Adrenal gland (tissue), 12 donors: ENCODE data around the gene SERF2. TPM values are rescaled to one million over a fixed set of nuclear protein-coding genes. Genes with fewer than 3 reads are reported as not detected.
A peak's percentile ranks its signal among the peaks of the same experiment; 100 is the strongest.
"Not testable (repeated sequence)": the region's sequence is repeated elsewhere in the genome, so short reads cannot be mapped to it uniquely, and the experiment has no call there.

Source experiments
- DNase-seq, 7 donors: peaks; one replicate each; pipeline ENCODE4 v3.0.0-alpha.2; 2019 to 2020
- H3K27ac ChIP-seq, 5 donors: fragments of 200-600 bp; sonication (generic) in 4 of 5; 1 replicate in 3 of 5; 2 replicates in 2 of 5; pipeline versions ENCODE4 v1.5.1 to v1.8.0; 2016 to 2020; ENCODE audit warnings: mild to moderate bottlenecking in 1 of 5
- H3K27me3 ChIP-seq: fragments of 200-600 bp; 2 replicates; pipeline ENCODE4 v1.8.0; 2021
- H3K36me3 ChIP-seq, 2 donors: fragments of 200-600 bp; replicated peaks in 1 of 2; 1 replicate in 1 of 2; 2 replicates in 1 of 2; pipeline versions ENCODE4 v1.5.1 to v1.8.0; 2018 to 2022
- H3K4me1 ChIP-seq, 2 donors: fragments of 200-600 bp; replicated peaks in 1 of 2; 1 replicate in 1 of 2; 2 replicates in 1 of 2; pipeline versions ENCODE4 v1.5.1 to v1.8.0; 2018 to 2021
- H3K4me3 ChIP-seq, 4 donors: fragments of 200-600 bp; sonication (generic) in 3 of 4; one replicate each; pipeline ENCODE4 v1.5.1; 2016 to 2018
- H3K9me3 ChIP-seq, 3 donors: fragments of 200-600 bp; sonication (generic) in 1 of 3; replicated peaks in 1 of 3; 1 replicate in 2 of 3; 2 replicates in 1 of 3; pipeline versions ENCODE4 v1.5.1 to v1.8.0; 2016 to 2021
- CTCF ChIP-seq, 6 experiments: fragments of 450-650 bp in 4 of 6; fragments of 200-600 bp in 2 of 6; sonication (generic) in 1 of 6; IDR thresholded peaks; 1 replicate in 5 of 6; 2 replicates in 1 of 6; pipeline versions ENCODE4 v1.5.1 to v1.8.0; 2016 to 2021; ENCODE audit warnings: antibody characterized with exemption in 6 of 6, mild to moderate bottlenecking in 2 of 6, moderate library complexity in 1 of 6
- POLR2A ChIP-seq, 2 donors: fragments of 450-650 bp; IDR thresholded peaks; one replicate each; pipeline ENCODE4 v1.6.1; 2017; ENCODE audit warnings: antibody characterized with exemption in 2 of 2, mild to moderate bottlenecking in 2 of 2, moderate library complexity in 1 of 2
- WGBS, 4 donors: extraction: QIAGEN DNeasy Blood & Tissue Kit in 2 of 4; methylation state at CpG; one replicate each; pipeline versions ENCODE4 v1.1.5 to v1.1.7; 2013 to 2017; 5-methylcytosine and 5-hydroxymethylcytosine counted together
- intact Hi-C, 2 donors: fragments of 100-400 bp; cut with DNase I; formaldehyde crosslinking; loops; one replicate each; pipeline versions ENCODE4 v1.14.1 to v1.15.0; 2022 to 2023
- polyA plus RNA-seq, 3 donors: library from polyadenylated mRNA; stranded (reverse); fragments of 200-250 nt in 2 of 3; fragments of 350-450 nt in 1 of 3; fragmentation: Illumina TruSeq in 1 of 3; extraction: RNeasy Lipid Tissue Mini Kit (QIAGEN cat#74804) in 1 of 3; gene quantifications; one replicate each; pipeline ENCODE4 v1.2.3, GENCODE V29; 2013 to 2014
- total RNA-seq, 9 donors: library from RNA; depleted of rRNA in 4 of 9; stranded (reverse); fragments of >200 nt in 4 of 9; fragments of 120-200 nt in 1 of 9; fragmentation: NEBNext Ultra II Directional in 1 of 9; extraction: Animal tissue kit (Norgen Biotek cat#: 25700) in 1 of 9; gene quantifications; one replicate each; pipeline versions ENCODE4 v1.1.0 to v1.2.4, GENCODE V29; 2013 to 2023
- donor health status: healthy with polysubstance abuse.
- donor health status: Bipolar disorder and iron deficiency.
- donor health status: DM: yes; HTN: yes; CAD: no.
- donor health status: DM: no; HTN: no; CAD: no.
- donor health status: DM: no; HTN: no; CAD: no.
- donor health status: DM: yes; HTN: yes; CAD: no.

The SERF2 gene
- total and polyA plus RNA-seq, 12 donors: 897 to 5,418 (median 1,398) TPM

- Histone ChIP-seq H3K27ac (no peak overlapping the region), H3K27me3 (no peaks in the 10 kb centered on the region), H3K4me3 (no peak overlapping the region), H3K9me3 (no peaks in the 10 kb centered on the region), H3K4me1 (no peaks in the 10 kb centered on the region), H3K36me3 (peaks cover 0 to 98% of the 10 kb centered on the region in 2 donors)
- DNase-seq: peak in 1 of 7 donors; percentile 23
- TF ChIP-seq CTCF (IDR thresholded peaks at IDR 0.05) (no peak), POLR2A (IDR thresholded peaks at IDR 0.05) (no peak)
- 94 to 96% (median 95%) methylated on average over 5 of the region's 5 CpGs for WGBS, 4 donors
- intact Hi-C loops: no loop called here
Measured at GRCh38 chr15:43808435-43808950, 16.4 kb downstream of the SERF2 start.

- Histone ChIP-seq H3K9me3 (no peaks in the 10 kb centered on the region), H3K4me1 (no peaks in the 10 kb centered on the region), H3K27me3 (no peaks in the 10 kb centered on the region), H3K36me3 (peaks cover 0 to 98% of the 10 kb centered on the region in 2 donors), H3K27ac (no peak overlapping the region), H3K4me3 (no peak overlapping the region)
- DNase-seq: peak in 1 of 7 donors; percentile 10
- no peak for TF ChIP-seq POLR2A (IDR thresholded peaks at IDR 0.05)
- no peak for TF ChIP-seq CTCF (IDR thresholded peaks at IDR 0.05)
- intact Hi-C loops: no loop called here
- WGBS, 4 donors: 86 to 89% (median 87%) methylated on average over 6 of the region's 6 CpGs
Measured at GRCh38 chr15:43808960-43809678, 17.0 kb downstream of the SERF2 start.

GRCh38 chr15:43815064-43815463 lies 22.9 kb downstream of the SERF2 start:
- H3K4me1 ChIP-seq, H3K27ac ChIP-seq, intact Hi-C loops, DNase-seq, H3K4me3 ChIP-seq, H3K27me3 ChIP-seq, H3K9me3 ChIP-seq: not testable (repeated sequence)
- 86 to 95% (median 92%) methylated on average over 5 of the region's 5 CpGs for WGBS, 4 donors
- H3K36me3 ChIP-seq: peaks cover 0 to 74% of the 10 kb centered on the region in 2 donors

GRCh38 chr15:43821505-43821904 lies 29.4 kb downstream of the SERF2 start:
- Histone ChIP-seq H3K27ac (no peak overlapping the region), H3K4me1 (peaks cover 9 to 36% of the 10 kb centered on the region in 2 donors), H3K27me3 (no peaks in the 10 kb centered on the region), H3K36me3 (peaks cover 0 to 11% of the 10 kb centered on the region in 2 donors), H3K9me3 (no peaks in the 10 kb centered on the region), H3K4me3 (no peak overlapping the region)
- intact Hi-C loops: no loop called here
- DNase-seq: no peak
- TF ChIP-seq POLR2A (IDR thresholded peaks at IDR 0.05) (no peak), CTCF (IDR thresholded peaks at IDR 0.05) (no peak)
- WGBS, 4 donors: 75 to 86% (median 80%) methylated on average over 3 of the region's 3 CpGs
